ENCODE measurements around the gene EPDR1.

The EPDR1 gene
- 6.1 to 33.8 (median 23.0) reads per million in 17 experiments for total RNA-seq

DNA sequence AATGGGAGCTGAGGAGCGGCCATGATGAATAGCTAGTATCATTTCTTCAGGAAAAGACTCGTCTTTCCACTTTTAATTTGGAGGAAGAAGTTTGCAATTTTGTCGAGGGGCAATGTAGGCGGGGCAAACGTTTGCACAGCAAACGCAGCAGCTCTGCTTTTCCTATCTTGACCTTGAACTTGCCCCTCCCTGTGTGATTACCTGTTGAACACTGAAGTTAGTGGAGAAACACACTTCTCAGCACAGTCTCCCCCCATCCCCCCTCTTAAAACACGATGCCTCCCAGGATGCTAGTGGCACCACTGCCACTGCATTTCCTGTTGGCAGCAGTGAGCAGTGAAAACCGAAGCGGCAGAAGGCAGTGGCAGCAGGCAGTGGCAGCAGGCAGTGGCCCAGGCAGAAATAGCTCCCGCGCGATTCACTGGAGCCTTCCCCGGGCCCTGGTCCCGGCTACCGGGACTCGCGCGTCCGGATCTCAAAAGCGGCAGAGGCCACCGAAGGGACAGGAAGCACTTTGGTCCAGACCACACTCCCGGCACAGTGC is at the start of gene EPDR1:
Gene EPDR1, plus strand, starts transcription at position 336 of the 544 bp plus-strand sequence. CDS start 300 bp downstream, outside the sequence.
- peak; percentile 69 to 82 (median 79) for DNase-seq

DNA sequence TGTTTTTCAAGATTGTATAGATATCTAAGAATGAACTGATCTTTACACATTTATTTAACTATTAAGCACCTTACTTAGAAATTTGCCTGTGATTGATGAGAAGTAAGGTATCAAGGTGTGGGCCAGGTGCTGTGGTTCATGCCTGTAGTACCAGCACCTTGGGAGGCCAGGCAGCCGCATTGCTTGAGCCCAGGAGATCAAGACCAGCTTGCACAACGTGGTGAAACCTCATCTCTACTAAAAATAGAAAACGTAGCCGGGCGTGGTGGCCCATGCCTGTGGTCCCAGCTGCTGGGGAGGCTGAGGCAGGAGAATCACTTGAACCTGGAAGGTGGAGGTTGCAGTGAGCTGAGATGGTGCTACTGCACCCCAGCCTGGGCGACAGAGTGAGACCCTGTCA is 38.4 kb upstream of the EPDR1 start:
- DNase-seq, result no peak

DNA sequence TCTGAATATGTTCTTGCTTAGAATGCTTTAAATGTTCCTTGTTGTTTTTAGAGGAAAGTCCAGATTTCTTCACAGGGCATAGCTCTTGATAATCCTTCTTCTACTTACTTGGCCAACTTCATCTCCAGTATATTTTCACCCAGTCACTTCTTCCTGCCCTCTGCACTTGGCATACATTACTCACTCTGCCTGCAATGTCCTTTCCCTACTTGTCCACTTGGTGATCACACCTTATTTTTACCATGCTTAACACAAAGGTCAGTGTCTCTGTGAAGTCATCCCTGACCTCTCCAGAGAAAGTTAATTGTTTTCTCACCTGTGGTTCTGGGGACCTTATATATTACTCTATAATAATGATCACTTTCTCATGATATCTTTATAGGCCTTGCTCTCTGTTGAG is 27.1 kb upstream of the EPDR1 start:
- no peak for DNase-seq

DNA sequence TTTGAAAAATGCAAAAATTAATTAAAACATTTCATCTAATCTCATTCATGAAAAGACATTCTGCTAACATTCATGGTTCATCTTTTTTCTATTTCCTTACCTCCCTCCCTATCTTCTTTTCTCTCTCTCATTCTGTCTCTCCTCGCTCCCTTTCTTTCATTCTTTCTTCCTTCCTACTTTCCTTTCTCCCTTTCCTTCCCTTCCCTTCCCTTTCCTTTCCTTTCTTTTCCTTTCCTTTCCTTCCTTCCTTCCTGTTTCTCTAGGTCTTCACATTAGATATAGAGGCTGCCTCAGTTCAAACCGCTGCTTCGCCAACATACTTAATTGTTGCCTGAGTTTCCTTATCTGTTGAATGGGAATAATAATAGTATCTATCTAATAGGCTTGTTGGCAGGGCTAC is 25.8 kb upstream of the EPDR1 start:
- no peak for DNase-seq

DNA sequence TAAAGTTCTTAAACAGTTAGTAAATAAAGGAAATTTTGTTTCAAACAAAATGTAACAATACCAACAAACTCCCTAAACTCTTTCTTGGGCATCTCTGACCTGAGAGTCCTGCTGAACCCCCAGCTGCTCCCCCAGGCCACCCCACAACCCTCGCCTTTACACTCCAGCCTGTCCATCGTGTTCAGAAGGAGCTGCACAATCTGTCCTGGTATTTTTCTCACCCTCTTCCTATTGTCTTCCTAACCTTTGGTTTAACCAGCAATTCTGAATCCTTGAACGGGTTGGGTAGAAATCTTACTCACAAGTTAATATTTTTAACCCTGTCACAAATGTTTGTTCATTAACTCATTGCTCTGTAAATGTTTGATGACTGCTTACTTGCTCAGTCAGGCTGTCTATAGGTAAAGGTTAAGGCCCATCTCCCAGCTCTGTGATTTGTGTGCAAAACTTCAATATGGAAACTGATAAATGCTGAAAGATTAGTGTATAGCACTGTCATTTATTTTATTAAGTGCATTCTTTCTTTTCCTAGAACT is 20.7 kb upstream of the EPDR1 start:
- DNase-seq, result no peak

DNA sequence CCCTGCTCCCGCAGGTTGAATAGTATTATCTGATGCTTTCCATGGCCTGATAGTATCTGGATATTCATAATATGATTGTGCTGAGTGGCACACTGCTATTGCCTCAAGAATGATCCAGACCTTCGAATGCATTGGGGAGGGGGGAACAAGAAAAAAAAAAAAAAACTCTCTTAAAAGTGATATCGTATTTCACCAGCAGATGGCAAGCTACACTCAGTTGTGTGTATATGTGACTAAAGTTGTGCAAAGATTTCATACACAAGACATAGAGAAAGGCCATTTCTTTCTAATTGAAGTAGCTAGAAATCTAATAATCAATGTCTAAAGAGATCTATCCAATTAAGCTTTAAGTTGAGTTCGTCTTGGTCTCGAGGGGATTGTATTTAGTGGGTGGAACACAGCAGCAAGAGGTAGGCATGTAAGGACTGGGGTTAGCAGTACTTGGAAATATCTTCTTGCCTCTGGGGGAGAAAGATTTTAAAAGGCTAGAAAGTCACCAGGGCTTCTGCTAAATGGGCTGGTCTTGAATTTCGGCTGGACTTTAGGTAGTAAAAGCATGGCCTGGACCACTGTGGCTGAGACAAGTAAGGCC is 19.1 kb upstream of the EPDR1 start:
- peak in 3 of 4 experiments; percentile 35 to 66 (median 56) for DNase-seq

DNA sequence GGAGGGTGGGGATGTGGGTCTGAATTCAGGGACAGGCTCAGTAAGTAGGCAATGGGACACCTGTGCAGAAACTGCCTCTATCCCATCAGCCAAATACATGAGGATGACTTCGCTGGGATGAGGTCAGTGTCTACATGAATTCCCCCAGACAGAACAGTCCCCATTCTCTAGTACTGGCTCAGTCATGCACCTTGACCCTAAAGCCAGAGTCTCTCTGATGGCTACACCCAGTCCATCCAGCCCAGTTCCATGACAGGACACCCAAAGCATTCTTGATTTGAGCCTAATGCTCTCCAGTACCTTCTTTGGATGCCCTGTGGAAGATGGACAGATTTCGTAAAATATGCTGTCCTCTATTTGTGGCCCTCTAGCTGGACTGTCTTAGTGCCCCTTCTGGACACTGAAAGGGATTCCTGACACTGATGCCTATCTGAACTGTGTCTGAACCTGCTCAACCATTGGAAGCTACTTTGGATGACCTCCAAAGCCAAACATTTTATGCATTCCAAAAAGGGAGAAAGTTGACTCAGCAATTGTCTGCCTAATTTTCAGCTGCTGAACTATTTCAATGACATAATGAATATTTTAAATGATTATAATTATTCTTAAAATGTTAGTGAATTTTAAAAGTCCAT is 18.4 kb upstream of the EPDR1 start:
- no peak for DNase-seq

DNA sequence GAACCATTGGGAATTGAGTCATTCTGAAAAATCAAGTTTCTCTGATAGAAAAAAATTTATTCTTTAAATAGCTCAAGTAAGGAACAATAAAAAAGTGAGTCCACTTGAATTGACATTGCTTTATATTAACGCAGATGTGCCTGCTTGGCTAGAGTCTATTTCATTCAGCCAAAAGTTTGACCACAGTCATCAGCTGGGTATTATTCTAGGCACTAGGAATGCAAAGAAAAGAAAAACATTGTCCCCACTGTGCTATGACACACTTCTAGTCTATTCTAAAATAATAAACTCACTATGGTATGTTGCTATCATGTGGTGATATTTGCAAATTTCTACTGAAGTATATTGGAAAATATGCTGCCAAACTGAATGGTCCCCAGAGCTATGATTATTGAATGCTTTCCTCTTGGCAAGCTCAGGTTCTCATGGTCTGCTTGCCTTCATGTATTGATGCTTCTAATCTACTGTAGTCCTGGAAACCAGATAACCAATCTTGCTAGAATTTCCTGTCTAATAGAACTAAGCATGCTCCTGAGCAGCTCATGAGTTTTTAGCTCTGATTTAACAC is 12.1 kb upstream of the EPDR1 start:
- no peak for DNase-seq

DNA sequence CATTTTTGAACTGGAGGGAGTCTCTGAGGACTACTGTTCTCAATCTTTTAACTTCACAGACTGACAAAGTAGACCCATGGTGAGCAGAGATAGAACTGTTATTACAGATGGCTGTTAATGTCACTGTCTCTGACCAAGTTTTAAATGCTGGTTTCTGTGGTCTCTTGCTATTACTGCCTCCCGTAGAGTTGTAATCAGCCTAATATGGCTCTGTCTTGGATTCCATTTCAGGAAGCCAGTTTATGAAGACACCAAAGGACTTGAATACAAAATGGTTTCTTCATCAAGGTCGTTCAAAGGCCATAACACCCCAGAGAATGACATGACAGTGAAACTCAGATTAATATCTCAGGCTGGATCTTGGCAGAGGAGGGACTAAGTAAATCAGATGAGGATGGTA is 7.7 kb upstream of the EPDR1 start:
- DNase-seq, result no peak

DNA sequence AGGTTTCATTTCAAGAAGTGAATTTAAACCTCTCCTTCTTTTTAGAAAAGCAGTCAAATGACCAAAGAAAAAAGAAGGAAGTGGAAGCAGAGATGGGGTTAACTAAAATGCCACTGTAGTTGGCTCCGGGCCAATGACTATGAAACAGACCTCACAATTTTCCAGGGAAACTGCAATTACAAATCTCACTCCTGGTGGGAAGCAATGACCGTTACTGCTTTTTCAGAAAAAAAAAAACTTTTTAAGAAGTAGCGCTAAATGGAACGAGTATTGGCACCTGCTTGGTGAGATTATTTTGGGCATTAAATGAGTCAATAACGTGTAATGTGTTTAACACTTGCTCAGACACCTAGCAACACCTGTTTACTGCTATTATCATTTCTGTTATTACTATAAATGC is 5.0 kb upstream of the EPDR1 start:
- peak; percentile 63 to 90 (median 77) for DNase-seq

DNA sequence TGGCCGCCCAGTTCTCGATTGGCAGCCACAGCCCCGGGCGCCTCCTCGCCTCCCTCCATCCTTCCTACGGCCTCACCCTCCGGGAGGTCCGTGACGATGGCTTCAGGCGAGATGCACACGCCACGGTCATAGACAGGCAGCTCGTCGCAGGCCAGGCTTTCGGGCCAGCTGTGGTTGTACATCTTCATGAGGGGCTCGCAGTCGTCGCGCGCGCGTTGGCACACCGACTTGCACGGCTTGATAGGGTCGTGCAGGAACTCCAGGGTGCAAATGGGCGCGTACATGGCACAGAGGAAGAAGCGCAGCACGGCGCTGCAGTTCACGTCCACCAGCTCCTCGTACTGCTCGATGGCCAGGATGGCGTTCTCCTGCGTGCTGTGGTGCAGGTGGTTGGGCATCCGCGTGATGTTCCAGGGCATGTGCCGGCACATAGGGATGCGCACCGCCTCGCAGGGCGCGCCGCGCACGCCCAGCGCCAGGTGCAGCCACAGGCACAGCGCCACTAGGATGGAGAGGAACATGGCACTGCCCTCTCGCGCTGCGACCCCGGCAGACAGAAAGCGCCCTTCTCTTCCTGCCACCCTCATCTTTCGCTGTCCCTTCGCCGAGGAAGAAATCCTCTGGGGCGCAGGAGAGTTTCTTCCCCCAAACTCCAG is 4.3 kb upstream of the EPDR1 start:
- DNase-seq, result peak in 3 of 4 experiments; percentile 7 to 32 (median 29)

DNA sequence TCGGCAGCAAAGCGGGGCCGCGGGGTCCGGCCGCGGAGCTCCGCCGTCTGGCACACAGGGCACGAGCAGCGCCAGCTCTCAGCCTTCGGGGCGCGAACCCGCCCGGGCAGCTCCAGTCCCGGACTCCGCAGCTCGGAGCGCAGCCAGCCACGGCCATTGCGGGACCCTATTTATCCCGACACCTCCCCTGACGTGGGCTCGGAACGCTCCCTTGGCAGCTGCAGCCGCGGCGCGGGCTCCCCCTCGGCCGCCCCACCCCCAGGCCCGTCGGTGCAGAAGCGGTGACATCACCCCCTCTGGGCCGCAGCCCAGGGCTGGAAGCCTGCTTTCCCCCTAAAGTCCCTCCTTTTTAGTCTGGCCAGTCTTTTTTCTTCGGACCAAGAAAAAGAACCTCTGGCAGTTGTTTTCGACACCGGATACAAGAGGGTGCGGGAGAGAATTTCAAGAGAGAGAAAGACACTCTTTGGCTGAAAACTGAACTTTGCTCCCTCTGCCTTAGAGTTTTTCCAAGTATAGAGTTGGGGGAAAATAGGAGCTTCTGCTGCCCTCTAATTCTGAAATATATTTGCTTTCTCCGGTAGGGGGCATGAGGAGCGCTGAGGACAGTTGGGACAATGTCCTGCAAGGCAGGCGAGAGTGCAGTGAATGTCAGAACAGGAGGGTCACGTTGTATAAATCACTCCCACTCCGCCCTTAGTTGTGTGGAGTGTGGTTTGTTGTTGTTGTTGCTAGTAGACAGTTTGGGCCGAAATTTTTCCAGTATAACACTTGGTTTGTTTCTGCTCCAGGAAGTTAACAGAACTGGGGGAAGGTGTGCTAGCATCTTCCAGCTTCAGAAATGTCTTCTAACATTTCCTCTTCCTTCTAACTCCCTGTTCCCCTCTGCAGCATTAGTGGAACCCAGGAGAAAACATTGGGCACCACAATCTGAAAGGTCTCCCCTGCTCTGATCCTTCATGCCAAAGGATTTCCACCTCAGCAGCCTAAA is 3.5 kb upstream of the EPDR1 start, which contains the start of gene SFRP4:
Gene SFRP4, minus strand, starts transcription at position 145 of the 988 bp plus-strand sequence. CDS start 280 bp downstream, outside the sequence.
- peak; percentile 53 to 81 (median 75) for DNase-seq

DNA sequence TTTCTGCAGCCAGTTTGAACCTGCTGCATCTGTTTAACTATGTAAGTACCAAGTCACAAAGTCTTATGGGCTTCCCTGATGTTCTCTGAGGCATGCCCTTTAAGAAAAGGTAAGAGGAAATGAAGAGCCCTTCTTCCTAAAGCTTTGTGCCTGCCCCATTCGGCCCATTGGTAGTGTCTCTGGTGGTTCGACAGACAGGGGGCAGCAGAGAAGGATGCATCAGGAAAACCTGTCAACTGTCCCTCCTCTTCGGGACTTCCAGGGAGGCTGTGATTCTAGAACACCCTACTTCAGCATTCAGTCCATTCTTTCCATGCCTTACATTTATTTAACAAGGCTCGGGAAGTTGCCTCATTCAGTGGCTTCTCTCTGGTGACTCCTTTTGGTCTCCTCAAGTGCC is 1.9 kb upstream of the EPDR1 start:
- DNase-seq, result no peak

DNA sequence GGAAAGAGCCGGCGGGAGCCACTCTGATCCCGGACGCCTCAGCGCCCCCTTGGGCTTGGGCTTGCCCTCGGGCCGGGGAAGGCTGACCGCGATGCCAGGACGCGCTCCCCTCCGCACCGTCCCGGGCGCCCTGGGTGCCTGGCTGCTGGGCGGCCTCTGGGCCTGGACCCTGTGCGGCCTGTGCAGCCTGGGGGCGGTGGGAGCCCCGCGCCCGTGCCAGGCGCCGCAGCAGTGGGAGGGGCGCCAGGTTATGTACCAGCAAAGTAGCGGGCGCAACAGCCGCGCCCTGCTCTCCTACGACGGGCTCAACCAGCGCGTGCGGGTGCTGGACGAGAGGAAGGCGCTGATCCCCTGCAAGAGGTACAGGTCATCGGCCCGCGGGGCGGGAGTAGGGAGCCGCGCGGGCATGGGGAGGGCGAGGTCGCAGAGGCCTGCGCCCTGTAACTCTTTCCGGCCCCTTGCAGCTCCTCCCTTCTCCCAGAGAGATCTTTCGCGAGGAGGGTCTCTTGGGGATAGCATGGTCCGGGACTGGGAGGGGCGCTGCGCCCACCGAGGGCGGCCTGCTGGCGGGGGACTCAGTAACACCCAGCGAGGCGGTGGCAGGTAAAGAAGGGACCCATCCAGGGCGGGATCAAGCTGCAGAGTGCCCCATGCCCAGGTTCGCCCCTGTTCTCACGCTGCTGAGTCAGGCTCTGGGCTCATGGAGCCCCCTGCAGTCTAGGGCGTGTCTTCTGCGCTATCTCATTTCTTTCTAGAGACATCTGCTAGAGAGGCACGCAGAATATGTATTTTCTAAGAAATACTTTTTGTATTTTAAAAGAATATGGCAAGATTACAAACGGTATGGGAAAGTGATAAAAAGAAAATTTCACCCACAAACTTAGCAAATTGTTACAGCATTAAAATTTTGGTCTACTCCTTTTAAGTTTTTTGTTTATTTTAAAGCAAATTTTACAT is 687 bp downstream of the EPDR1 start:
- peak; percentile 31 to 72 (median 56) for DNase-seq

DNA sequence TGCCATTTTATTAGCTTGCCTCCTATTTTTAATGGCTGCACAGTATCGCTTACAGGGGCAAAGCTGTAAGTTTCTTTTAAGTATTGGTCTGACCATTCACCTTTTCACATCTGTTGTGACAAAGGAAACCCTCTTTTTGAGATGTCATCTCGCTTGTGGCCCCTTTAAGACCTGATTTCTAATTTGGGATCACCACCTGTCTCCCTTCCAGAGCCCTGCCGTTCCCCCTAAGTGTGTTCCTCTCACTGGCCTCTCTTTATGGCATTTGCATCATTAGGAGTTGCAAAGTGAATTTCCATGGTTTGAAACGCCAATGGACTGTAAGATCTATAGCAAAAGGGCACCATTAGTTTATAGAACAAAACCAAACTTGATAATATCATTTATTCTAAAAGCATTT is 1.4 kb downstream of the EPDR1 start:
- no peak for DNase-seq

DNA sequence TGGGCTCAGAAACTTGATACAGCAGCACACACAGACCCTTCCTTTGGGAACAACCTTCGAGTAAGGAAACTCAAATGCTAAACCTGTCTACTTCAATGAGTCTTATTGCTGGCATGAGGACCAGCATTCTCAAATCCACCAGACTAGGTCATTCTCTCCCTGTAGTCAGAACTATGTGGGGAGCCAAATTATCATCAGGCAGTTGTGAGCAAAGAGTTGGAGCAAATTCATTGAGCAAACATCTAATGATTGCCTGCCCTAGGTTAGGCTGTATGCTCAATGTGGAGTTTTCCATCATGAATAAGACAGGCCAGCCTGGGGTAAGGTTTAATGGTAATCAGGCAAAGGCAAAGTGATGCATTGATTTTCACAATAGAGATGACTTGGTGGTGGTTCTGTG is 3.6 kb downstream of the EPDR1 start:
- no peak for DNase-seq

DNA sequence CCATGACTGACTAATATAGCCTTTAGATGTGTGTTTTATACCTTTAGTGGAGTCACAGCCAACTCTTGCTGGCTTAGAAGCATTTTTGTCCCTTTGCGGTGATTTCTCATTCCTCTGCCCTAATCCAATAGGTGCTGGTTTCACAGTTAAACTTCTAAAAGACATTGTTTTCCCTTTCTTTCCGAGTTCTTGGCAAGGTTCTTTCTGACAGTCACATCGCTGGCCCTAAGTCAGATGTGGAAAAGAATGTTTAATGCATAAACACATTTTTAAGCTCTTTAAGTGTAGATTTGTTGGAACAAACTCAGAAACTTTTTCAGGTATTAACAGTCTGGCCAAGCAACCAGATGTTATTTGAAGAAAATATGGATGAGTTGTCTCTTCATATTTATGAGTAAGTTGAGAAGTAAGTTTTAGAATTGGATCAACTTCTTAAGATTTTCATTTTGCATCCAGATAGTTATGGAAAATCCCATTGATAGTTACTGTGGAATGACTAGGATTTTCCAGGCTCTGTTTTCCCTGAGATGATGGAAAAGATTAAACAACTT is 4.1 kb downstream of the EPDR1 start:
- DNase-seq, result no peak

DNA sequence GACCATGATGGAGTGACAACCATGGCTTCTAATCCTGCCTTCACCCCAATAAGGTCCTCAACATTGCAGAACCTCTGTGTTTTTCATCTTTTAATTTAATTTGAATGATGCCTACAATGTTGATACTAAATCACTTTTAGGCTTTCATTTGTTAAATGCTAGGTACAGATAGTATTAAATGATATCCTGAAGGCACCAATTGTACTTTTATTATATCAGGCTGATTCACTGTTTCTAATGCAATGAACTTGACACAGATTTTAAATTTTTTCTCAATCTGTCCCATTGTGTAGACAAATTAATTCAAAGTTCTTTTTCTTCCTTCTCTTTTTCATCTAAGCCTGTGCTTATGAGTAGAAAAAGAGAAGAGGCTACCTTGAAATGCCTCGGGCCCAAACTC is 5.2 kb downstream of the EPDR1 start:
- DNase-seq, result no peak

DNA sequence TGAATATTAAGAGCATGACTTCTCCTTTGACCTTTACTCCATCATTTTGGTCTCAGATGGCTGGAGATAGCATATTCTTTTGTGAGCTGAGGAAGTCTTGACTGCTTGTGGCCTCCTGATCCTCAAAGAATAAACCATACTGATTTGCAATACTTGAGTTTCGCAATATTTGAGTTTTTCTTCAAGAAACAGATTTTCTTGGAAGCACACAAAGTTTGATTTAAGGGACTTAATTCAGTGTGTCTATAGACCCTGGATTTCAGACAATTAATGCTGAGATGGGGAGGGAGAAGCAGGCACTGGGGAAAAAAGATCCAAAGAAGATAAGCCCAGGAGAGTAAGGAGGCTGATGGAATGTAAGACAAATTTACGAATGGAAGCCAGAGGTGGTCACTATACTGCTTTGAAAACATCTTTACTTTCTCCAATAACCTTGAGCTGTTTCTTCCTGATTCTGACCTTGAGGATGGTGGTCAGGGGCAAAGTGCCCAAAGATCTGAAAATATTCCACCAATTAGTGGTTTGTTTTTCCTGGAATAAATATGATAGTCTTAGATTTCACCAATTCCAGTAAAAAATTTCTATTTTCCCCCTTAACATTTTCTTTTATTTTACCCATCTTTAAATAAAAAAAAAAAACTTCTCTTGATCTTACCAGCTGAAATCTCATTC is 7.5 kb downstream of the EPDR1 start:
- peak in 3 of 4 experiments; percentile 6 to 53 (median 40) for DNase-seq

DNA sequence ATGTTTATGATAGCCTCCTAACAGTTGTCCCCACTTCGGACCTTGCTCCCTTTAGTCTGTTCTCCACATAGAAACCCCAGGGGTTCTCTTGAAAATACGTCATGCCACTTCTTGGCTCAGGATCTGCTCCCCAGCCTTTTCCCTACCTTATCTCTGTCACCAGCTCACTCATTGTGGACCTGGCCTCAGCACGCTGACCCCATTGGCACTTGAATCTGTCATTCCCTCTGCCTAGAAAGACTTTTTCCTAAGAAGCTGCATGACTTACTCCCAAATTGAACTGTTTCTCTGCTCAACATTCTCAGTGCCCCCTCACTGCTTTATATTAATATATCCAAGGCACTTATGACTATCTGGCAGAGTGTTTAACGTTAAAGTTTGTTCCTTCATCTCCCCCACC is 8.4 kb downstream of the EPDR1 start:
- DNase-seq, result no peak
